ENCODE measurements around the gene CFDP1.
"Not testable (repeated sequence)": the region's sequence is repeated elsewhere in the genome, so short reads cannot be mapped to it uniquely, and the experiment has no call there.

CFDP1 gene

GRCh38 chr16:75279305-75279704 lies 154.0 kb downstream of the CFDP1 start:
- peak overlapping the region; percentile 94 for H3K27ac ChIP-seq
- TF ChIP-seq CTCF (conservative IDR thresholded peaks at IDR 0.05; ENCODE audit: low read depth): no peak
- ChIA-PET POLR2A (ENCODE audit: low non-redundant PET) (no interaction called here), CTCF (interaction anchor here (0.6 kb wide), 1 partner anchor 110 kb away, joined by 3 read pairs; no protein-coding TSS in a partner anchor)
- peak; percentile 65 for DNase-seq (ENCODE audit: low spot score)

- ChIA-PET CTCF (interaction anchor here (0.6 to 0.7 kb wide), 2 partner anchors 18 to 19 kb away, joined by 3 to 5 read pairs; no protein-coding TSS in a partner anchor), POLR2A (ENCODE audit: low non-redundant PET) (no interaction called here)
- TF ChIP-seq CTCF (conservative IDR thresholded peaks at IDR 0.05; ENCODE audit: low read depth): no peak
- no peak for DNase-seq (ENCODE audit: low spot score)
- H3K27ac ChIP-seq: peak overlapping the region; percentile 58
These were observed 160.0 kb downstream of the CFDP1 start for GRCh38 chr16:75273054-75273925.

- H3K27ac ChIP-seq: peak overlapping the region; percentile 58
- CTCF ChIA-PET: interaction anchor here (0.6 kb wide), 3 partner anchors 20 to 36 kb away, joined by 3 to 7 read pairs (median 5); no protein-coding TSS in a partner anchor
- DNase-seq (ENCODE audit: low spot score); POLR2A ChIA-PET (ENCODE audit: low non-redundant PET): not testable (repeated sequence)
These were observed 160.7 kb downstream of the CFDP1 start for GRCh38 chr16:75272629-75273028.

- no peak for TF ChIP-seq CTCF (conservative IDR thresholded peaks at IDR 0.05; ENCODE audit: low read depth)
- ChIA-PET POLR2A (ENCODE audit: low non-redundant PET) (no interaction called here), CTCF (interaction anchor here (0.5 to 0.7 kb wide), 4 partner anchors 31 to 493 kb away, joined by 3 to 7 read pairs (median 4); no protein-coding TSS in a partner anchor)
- H3K27ac ChIP-seq: peak overlapping the region; percentile 28
- no peak for DNase-seq (ENCODE audit: low spot score)
These were observed 161.2 kb downstream of the CFDP1 start for GRCh38 chr16:75272097-75272551.

- DNase-seq (ENCODE audit: low spot score): no peak
- ChIA-PET POLR2A (ENCODE audit: low non-redundant PET) (no interaction called here), CTCF (interaction anchor here (0.5 to 0.7 kb wide), 2 partner anchors 416 to 492 kb away, joined by 3 to 4 read pairs; no protein-coding TSS in a partner anchor)
- peak overlapping the region; percentile 28 for H3K27ac ChIP-seq
- no peak for TF ChIP-seq CTCF (conservative IDR thresholded peaks at IDR 0.05; ENCODE audit: low read depth)
These were observed 161.7 kb downstream of the CFDP1 start for GRCh38 chr16:75271441-75272096.

GRCh38 chr16:75269358-75269757 lies 163.9 kb downstream of the CFDP1 start:
- DNase-seq (ENCODE audit: low spot score); H3K27ac ChIP-seq; POLR2A ChIA-PET (ENCODE audit: low non-redundant PET): not testable (repeated sequence)
- CTCF ChIA-PET: interaction anchor here (0.7 kb wide), 1 partner anchor 20 kb away, joined by 3 read pairs; no protein-coding TSS in a partner anchor

- no peak for TF ChIP-seq CTCF (conservative IDR thresholded peaks at IDR 0.05; ENCODE audit: low read depth)
- peak overlapping the region; percentile 91 for H3K27ac ChIP-seq
- CTCF ChIA-PET: no interaction called here
- peak; percentile 95 for DNase-seq (ENCODE audit: low spot score)
- POLR2A ChIA-PET (ENCODE audit: low non-redundant PET): no interaction called here
These were observed 165.6 kb downstream of the CFDP1 start for GRCh38 chr16:75267631-75268264.
